HG03045 (cell line): ENCODE data around the gene AK1.

Experiments used
- ATAC-seq: cut with Tn5 transposase; IDR thresholded peaks from one replicate; pipeline ENCODE4 v1.9.1; 2021; ENCODE audit warnings: mild to moderate bottlenecking, moderate library complexity; ENCODE audit not compliant: unreplicated experiment

Gene AK1

DNA sequence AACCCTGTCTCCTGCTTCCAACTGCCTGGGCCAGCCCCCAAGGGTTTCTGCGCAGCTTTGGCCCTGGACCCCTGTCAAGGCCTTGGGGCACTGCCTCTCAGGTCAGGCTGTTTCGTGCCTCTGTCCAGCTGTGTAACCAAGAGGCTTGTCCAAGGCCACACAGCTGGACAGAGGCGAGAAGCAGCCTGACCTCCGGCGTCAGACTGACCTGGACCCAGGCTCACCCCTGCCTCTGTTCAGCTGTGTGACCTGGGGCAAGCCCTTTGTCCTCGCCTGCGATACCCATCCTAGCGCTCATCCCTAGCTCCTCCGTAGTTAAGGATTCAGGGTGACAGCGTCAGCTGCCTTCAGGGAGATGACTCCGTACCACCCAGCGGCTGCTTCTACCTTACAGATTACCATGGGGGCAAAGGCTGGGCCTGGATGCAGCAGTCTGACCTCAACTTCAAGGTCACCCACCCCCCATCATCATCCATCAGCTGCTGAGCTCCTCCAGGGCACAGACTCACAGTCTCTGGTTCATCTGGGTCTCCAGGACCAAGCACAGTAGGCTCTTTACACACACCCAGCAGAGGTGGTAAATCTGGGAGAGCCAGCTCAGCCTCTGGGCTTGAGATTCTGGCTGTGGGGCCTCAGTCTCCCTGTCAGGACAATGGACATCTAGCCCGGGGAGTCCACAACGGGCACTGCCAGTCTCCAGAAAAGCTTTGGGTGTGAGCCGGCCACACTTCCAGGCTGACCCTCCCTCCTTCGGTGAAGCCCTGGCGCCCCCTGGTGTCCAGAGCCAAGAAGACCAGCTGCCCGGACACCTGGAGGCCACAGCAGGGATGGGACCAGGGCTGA lies 7.9 kb downstream of the AK1 start:
- ATAC-seq = no peak

DNA sequence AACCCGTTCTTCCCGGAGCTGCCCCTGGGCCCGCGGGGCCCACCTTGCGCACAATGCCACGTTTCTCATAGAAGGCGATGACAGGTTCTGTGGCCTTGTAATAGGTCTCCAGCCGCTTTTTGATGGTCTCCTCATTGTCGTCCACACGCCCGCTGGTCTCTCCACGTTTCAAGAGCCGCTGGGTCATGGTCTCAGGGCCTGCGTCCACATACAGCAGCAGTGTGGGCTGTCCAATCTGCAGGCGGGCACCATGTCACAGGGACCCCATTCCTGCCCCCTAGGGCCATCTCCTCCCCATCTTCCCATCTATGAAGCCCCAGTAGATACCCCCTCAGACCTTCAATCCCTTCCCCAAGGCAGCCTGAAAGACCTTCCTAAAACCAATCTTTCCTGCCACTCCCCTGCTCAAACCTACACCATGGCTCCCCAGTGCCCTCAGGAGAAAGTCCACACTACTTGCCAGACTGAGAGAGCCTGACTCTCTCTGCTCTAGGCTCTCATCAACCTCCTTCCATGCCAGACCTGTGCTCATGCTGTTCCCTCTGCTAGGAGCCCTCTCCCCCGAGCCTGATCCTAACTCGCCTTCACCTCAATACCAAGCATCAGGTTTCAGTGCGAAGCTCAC lies 9.1 kb downstream of the AK1 start:
- no peak for ATAC-seq

DNA sequence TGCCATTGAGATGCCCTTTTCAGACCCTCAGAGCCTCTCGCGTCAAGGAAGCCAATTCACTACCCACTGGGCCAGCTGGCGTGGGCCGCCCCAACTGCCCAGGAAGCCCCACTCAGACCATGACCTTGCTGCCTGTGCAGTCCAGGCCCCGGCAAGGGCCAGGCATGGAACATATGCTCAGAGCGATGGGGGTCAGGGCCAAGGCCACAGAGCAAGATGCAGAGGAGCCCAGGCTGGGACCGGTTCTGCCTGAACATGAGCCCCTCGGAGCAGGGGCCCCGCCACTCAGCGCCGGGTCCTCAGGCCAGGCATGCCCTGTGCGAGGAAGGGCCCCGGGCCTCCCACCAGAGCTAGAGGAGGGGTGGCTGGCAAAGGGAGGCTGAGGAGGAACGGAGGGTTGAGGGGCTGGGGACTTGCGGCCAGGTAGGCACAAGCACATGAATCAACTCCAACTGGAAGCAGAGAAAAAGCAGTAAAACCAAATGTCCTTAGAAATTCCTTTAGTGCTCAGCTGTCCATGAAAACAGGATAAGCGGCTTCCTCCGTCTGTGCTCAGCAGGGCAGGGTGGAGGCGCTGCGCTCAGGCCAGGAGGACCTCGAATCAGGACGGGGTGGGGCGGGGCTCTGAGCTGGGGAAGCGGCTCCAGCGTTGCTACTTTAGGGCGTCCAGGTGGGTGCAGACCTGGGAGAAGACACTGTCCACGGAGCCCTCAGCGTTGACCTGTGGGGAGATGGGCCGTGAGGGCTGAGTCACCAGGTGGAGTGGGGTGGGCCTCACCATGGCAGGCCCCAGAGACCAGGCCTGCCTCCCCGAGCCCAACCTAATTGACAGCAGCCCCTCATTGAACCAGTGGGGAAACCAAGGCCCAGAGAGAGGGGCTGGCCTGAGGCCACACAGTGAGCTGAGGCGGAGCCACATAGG lies 9.9 kb downstream of the AK1 start:
- ATAC-seq = no peak

DNA sequence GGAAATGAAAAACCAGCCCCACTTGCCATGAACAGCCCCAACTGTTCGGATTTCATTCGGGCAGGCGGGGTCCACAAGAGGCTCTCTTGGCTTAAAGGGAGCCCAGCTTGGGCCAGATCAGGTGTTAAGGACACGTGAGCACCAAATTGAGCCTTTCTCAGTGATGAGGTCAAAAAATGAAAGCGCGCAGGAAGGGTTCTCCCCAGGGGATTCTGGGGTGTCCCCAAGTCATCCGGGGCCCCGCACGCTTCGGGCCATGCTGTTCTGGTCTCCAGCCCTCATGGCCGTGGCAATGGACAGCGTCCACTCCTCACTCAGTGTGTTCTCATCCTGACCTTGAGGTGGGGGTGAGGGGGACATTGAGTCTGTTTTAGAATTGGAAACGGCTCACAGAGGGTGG lies 10.9 kb downstream of the AK1 start:
- no peak for ATAC-seq

DNA sequence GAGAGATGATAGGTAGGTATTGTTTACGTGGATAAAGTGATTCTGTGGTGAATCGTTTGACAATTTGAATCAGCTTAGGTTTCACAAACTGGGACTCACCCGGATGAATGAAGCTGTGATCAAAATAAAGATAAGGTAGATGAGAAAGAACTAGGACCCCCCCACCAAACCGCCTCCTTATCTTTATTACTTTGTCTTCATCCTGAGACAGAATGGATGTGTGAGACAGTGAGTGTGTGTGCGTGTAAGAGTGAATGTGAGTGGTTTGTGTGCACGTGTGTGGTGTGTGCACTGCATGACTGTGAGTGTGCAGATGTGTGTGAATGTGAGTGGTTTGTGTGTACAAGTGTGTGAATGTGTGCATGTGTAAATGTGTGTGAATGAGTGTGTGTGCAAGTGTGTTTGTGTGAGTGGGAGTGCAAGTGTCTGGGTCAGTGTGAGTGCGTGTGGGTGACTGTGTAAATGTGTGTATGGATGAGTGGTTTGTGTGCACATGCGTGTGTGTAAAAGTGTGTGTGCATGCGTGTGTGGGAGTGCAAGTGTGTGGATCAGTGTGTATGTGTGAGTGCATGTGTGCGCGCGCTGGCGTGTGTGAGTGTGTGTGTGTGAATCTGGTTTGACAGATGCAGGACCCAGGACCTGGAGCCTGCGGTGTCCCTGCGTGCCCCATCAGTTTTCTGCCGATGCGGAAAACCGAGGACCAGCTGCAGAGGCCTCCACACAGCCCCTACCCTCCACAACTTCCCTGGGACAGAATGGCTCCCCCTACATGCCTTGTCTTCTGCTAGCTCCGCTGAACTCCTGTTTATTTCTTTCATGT lies 11.6 kb downstream of the AK1 start:
- ATAC-seq = no peak

DNA sequence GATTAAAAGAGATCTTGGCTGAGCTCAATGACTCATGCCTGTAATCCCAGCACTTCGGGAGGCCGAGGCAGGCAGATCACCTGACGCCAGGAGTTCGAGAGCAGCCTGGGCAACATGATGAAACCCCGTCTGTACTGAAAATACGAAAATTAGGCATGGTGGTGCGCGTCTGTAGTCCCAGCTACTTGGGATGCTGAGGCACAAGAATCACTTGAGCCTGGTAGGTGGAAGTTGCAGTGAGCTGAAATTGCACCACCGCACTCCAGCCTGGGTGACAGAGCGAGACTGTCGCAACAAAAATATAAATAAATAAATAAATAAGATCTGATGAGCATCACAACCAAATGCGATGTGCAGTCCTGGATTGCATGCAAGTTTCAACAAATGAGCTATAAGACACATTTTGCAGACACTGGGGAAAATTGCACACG lies 14.3 kb downstream of the AK1 start:
- ATAC-seq = no peak

DNA sequence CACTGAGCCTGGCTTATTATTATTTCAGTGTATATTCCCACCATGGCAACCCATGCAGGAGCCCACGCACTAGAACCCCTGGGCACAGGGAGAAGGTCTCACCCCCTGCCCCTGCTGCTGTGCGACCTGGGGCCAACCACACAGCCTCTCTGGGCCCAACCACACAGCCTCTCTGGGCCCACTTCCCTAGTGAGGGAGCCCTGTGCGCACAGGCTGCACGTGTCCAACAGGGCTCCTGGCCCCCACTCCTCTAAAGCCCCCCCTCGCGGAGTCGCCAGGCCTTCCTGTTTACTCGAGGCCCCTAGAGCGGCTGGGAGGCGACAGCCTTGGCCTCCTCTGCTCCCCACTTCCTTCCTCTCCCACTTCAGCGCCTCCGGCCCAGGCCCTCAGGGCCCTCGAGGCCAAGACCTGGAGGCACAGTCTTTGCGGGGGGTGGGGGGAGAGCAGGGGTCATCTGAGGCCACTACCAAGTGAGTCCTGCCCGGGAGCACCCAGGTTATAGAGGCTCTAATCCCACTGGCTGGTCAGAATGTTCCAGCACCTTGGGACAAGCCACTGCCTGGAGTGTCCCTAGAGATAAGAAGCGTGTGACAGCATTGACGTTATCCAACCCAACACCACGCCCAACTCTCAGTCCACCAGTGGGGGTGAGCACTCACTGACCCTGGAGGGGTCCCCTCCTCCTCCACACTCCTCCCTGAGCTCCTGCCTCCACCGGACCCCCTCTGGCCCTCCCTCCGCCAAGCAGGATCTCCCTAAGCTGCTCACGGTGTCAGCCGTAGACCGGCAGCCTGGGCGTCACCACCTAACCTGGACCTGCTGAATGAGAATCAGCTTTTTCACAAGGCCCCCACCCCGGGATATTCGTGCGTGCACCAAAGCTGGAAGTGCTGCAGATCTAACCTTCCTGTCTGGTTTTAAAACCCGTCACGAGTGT lies 15.1 kb downstream of the AK1 start:
- no peak for ATAC-seq

DNA sequence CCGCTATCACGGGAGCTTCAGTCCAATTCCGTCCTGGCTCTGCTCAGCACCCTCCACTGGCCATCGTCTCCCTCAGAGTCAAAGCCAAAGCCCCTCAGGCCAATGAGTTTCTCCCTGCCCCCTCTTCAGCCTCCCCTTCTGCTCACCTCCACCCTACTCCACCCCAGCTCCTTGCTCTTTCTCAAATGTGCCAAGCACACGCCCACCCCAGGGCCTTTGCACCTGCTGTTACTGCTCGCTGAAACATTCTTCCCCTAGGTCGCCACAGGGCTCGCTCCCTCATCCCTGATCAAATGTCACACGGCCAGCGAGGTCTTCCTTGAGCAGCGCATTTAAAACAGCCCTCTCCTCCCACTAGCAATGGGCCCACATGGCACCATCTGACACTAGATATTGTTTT lies 16.7 kb downstream of the AK1 start:
- ATAC-seq = no peak

DNA sequence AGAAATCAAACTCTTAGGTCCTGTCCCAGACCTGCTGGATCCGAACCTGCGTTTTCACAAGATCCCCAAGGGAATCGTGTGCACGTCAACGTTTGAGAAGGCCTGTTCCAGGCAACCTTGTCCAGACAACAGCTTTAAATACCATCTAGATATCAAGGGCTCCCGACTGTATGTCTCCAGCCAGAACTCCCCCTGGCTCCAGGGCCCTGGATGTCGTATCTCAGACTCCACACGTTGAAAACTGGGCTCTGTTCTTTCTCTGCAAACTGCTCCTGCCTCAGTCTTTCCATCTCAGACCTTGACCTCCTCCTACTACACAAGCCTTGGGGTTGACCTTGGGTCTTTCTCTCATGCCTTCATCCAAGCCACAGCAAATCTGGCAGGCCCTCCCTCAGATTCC lies 17.2 kb downstream of the AK1 start:
- ATAC-seq = no peak

DNA sequence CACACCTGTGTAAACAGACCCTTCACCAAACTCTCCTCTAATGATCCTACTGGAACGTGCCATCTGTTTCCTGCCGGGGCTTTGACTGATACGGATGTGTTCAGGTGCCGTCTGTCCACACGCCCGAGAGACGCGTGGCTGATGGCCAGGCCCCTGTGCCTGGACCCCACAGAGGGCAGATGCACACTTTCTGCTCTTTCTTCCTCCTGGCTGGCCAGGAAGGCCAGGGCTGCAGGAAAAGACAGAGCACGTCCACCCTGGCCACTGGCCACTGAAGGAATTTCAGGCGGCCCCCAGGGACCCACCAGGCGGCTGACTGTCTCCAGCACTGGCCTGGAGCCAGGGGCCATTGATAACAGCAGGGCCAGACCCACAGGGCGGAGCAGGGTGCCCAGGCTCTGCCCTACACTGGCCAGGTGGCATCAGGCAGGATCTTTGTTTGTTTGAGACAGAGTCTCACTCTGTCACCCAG lies 19.4 kb downstream of the AK1 start:
- no peak for ATAC-seq

DNA sequence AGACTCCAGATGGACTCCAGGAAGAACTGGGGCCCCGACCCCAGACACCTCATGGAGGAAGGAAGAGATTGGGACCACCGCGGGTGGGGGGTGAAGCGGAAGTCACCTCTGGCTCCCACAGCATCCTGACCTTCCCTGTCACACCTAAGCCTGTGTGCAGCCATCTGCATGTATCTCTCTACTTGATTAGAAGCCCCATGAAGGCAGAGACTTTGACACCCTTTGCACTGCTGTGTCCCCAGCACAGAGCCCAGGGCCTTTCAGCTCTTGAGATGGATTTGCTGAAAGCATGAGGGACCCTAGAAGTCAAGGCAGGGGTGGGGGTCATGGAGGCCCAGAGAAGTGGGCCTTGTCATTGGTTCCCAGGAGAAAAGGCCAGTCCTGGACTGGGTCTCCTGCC lies 20.2 kb downstream of the AK1 start:
- ATAC-seq = no peak

DNA sequence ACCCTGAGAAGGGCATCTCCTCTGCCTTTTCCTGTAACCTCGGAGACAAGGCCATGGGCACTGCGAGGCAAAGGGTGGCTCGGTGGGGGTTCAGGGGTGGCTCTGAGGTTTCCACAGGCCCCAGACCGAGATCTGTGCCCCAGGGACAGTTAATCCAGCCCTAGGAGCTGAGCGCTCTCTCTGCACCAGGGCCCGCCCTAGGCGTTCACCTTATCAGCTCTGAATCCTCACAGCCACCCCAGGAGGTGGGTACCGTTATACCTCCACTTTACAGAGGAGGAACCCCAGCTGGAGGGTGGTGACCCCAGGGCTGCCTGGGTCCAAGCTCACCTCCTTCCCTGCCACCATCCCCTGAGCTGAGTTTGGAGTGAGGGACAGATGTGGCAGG lies 20.8 kb downstream of the AK1 start:
- ATAC-seq = no peak

DNA sequence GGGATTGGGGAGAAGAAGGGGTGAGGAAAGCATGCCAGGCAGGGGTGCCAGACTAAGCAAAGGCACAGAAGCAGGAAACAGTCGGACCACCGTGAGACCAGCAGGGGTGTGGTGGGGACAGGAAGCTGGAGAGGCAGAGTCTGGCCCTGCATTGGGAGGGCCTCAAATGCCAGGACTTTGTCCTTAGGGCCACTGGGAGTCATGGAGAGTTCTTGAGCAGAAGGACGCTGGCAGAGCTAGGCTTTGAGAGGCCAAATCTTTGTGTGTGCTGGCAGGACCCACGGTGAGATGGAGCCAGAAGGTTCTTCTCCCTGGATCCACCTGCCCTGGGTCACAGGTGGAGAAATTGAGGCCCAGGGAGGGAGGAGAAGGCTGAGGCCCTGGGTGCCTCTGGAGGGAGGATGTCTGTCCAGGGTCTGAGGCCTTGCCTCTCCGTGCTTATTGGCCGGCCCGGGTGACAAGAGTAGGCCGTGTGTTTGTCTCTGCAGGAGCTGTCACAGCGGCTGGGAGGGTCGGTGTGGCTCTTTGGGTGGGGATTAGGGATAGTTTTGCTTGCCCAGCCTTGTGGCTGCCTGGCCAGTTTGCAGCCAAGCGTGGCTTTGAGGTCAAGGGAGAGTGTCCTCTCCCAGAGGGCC lies 21.3 kb downstream of the AK1 start:
- no peak for ATAC-seq

DNA sequence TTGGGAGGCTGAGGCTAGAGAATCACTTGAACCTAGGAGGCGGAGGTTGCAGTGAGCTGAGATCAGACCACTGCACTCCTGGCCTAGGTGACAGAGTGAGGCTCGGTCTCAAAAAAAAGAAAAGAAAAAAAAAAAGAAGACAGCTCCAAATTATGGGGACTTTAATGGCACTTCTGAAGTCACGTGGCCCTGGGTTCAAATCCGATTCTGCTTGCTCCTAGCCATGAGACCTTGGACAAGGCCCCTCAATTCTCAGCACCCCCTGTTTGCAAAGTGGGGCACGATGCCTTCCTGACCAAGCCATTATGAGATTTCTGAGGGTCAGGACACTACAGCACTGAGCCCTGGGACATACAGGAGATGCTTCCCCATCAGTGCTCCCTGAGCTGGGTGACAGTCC lies 22.0 kb downstream of the AK1 start:
- ATAC-seq = no peak

DNA sequence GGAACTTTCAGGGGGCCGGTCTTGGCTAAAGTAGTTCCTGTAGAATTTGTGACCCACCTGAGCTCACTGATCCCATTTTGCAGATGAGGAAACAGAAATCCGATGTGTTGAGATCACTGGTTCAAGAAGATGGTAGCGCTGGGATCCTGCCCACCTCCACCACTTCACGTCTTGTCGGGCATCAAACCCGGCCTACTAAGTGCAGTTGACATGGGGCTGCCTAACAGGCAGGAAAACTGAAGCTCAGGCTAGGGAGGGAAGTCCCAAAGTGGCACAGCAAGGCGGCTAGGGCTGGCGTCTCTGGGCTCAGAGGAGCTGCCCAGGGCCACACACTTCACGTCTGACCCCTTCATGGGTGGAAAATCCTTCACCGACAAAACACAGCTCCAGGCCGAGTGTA lies 22.5 kb downstream of the AK1 start:
- ATAC-seq = no peak

DNA sequence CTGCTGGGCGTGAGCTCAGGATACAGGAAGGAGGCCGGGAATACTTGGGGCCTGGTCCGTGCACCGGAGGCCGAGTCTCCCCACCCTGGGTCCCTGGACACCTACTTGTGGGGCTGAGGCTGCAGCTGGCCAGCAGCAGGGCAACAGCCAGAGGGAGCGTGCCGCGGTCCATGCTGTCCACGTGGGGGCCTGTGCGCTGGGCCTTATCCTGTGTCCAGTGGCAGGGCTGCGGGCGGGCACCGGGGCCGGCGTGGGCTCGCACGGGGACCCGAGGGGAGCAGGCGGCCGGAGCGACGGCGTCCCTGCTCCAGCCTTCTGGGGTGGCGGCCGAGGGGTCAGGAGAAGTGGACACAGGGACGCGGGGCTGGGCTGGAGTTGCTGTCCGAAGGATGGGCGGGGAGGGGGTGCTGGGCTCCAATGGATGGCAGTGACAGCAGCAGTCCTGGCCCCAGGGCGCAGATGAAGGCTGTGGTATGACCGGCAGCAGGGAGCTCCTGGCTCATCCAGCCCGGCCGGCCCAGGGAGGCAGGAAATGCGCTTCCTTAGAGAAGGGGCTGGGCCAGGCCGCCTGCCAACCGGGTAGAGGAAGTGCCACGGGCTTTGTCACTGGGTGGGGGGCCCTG lies 23.2 kb downstream of the AK1 start, which contains the start of gene ENG:
ENG (minus strand) TSS at position 475 of the 623 bp plus-strand sequence; CDS start at position 172, 303 bp downstream.
- no peak for ATAC-seq

DNA sequence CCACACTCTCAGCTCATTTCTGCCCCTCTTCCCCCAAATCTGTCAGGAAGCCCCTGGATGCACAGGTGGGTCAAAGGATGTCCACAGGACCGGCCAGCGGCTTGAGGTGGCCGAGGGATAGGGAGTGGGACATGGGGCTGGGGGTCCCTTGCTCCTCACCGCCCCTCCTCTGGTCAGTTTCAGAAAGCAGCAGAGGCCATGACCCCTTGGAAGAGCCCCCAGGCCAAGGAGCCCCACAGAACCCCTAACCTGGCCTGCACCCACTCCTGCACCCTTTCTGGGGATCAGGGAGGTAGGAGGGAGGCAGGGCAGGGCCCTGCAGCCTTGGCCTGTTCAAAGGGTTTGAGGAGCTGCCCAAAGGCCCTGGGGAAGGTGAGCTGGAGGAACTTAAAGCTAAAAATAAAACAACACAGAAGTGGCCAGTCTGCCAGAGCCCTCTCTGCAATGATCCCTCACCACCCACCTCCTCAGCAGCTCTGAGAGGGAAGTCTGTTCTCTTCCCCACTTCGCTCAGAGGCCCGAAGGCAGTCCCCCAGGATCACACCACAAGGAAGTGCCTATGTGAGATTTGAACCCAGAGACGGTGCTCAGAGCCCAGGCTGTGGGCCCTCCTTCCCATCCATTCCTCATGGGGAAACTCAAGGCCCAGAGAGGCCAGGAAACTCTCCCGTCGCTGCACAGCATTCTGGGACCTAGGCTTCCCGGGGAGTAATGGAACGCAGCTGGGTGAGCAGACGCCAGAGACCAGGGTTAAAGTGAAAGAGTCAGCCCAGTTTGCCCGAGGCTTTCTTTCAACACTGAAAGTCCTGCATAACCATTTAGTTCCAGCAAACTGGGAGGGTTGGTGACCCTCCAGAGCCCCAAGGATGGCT lies 23.9 kb downstream of the AK1 start:
- no peak for ATAC-seq
